Activated T-cell treated with anti-CD3 and anti-CD28 coated beads, Interleukin-2, amount 50 U/mL, for 72 hours (primary cell): ENCODE results near the gene MOG. TPM values are rescaled to one million over a fixed set of nuclear protein-coding genes. Genes with fewer than 3 reads are reported as not detected.

Experiments
- ATAC-seq, 2 donors: fragments of 150-1000 bp; cut with Tn5 transposase; replicated peaks in 1 of 2; 2 replicates each; pipeline ENCODE4 v1.10.0; 2021; ENCODE audit warnings: moderate library complexity in 2 of 2, mild to moderate bottlenecking in 1 of 2
- DNase-seq, 2 donors: peaks; one replicate each; pipeline ENCODE4 v3.0.0; 2021 to 2022; ENCODE audit warnings: mixed read lengths in 1 of 2
- H3K27ac Mint-ChIP-seq: one replicate; pipeline ENCODE4 v1.8.0; 2022; ENCODE audit warnings: mild to moderate bottlenecking, moderate library complexity, mixed read lengths
- H3K27me3 Mint-ChIP-seq: one replicate; pipeline ENCODE4 v1.8.0; 2022; ENCODE audit warnings: low read depth, mixed read lengths
- H3K36me3 Mint-ChIP-seq, 2 donors: one replicate each; pipeline ENCODE4 v1.8.0; 2022; ENCODE audit warnings: mixed read lengths in 2 of 2, mild to moderate bottlenecking in 1 of 2; ENCODE audit not compliant: insufficient read depth in 2 of 2
- H3K4me1 Mint-ChIP-seq: one replicate; pipeline ENCODE4 v1.8.0; 2022; ENCODE audit warnings: low read depth, mixed read lengths
- H3K4me3 Mint-ChIP-seq, 2 donors: one replicate each; pipeline ENCODE4 v1.8.0; 2022; ENCODE audit warnings: mild to moderate bottlenecking in 2 of 2, mixed read lengths in 2 of 2, moderate library complexity in 2 of 2
- H3K9me3 Mint-ChIP-seq, 2 donors: one replicate each; pipeline ENCODE4 v1.8.0; 2022; ENCODE audit warnings: mixed read lengths in 2 of 2
- total RNA-seq, 2 donors: library from RNA; stranded (reverse); gene quantifications; one replicate each; pipeline ENCODE4 v1.2.3, GENCODE V29; 2022

MOG gene
- total RNA-seq, 2 donors from 2014 or later, result not detected

GRCh38 chr6:29705389-29706231, 48.7 kb downstream of the MOG start:
- Mint-ChIP-seq H3K36me3 (no peaks in the 10 kb centered on the region), H3K4me1 (peaks cover 46% of the 10 kb centered on the region), H3K9me3 (no peaks in the 10 kb centered on the region), H3K27ac (no peak overlapping the region), H3K4me3 (no peak overlapping the region), H3K27me3 (peaks cover 14% of the 10 kb centered on the region)
- no peak for DNase-seq
- no peak for ATAC-seq

GRCh38 chr6:29708432-29709179, 51.7 kb downstream of the MOG start:
- peak; percentile 59 to 64 for DNase-seq
- Mint-ChIP-seq H3K4me3 (peak overlapping the region; percentile 71 to 84), H3K36me3 (no peaks in the 10 kb centered on the region), H3K9me3 (no peaks in the 10 kb centered on the region), H3K27ac (peak overlapping the region; percentile 45), H3K4me1 (peaks cover 72% of the 10 kb centered on the region), H3K27me3 (no peaks in the 10 kb centered on the region)
- ATAC-seq, result peak; percentile 86 to 91

- ATAC-seq (peak; percentile 20 to 33), DNase-seq (no peak)
- Mint-ChIP-seq H3K27ac (no peak overlapping the region), H3K36me3 (no peaks in the 10 kb centered on the region), H3K27me3 (no peaks in the 10 kb centered on the region), H3K9me3 (no peaks in the 10 kb centered on the region), H3K4me3 (peak overlapping the region; percentile 71 to 84), H3K4me1 (peaks cover 72% of the 10 kb centered on the region)
These were observed 52.3 kb downstream of the MOG start for GRCh38 chr6:29709188-29709587.

GRCh38 chr6:29710281-29710941, 53.5 kb downstream of the MOG start:
- DNase-seq (no peak), ATAC-seq (no peak)
- H3K4me3 Mint-ChIP-seq, result peak overlapping the region; percentile 41 to 44
- no peaks in the 10 kb centered on the region for H3K27me3 Mint-ChIP-seq
- H3K27ac Mint-ChIP-seq, result no peak overlapping the region
- H3K9me3 Mint-ChIP-seq, result no peaks in the 10 kb centered on the region
- H3K36me3 Mint-ChIP-seq, result no peaks in the 10 kb centered on the region
- H3K4me1 Mint-ChIP-seq, result peaks cover 72% of the 10 kb centered on the region

- no peak overlapping the region for H3K27ac Mint-ChIP-seq
- DNase-seq, result no peak
- H3K36me3 Mint-ChIP-seq, result peaks cover 15% of the 10 kb centered on the region in 2 donors
- H3K9me3 Mint-ChIP-seq, result no peaks in the 10 kb centered on the region
- H3K27me3 Mint-ChIP-seq, result no peaks in the 10 kb centered on the region
- ATAC-seq, result no peak
- no peak overlapping the region for H3K4me3 Mint-ChIP-seq
- H3K4me1 Mint-ChIP-seq, result peaks cover 33% of the 10 kb centered on the region
These were observed 64.0 kb downstream of the MOG start for GRCh38 chr6:29720863-29721262.

Other genes starting within 250 kb of the MOG start
- not detected for gene OR12D1, start 242.2 kb upstream of the MOG start, total RNA-seq
- gene OR10C1, start 217.8 kb upstream of the MOG start, total RNA-seq, result not detected
- not detected for gene OR11A1, start 200.0 kb upstream of the MOG start, total RNA-seq
- not detected for gene OR2H1, start 199.9 kb upstream of the MOG start, total RNA-seq
- gene MAS1L, start 169.1 kb upstream of the MOG start, total RNA-seq, result not detected
- gene UBD, start 97.4 kb upstream of the MOG start, total RNA-seq, result 1 to 10 TPM; 1.3 to 2.1 TPM
- gene OR2H2, start 72.0 kb upstream of the MOG start, total RNA-seq, result not detected
- gene GABBR1, start 23.9 kb upstream of the MOG start, total RNA-seq, result 10 to 100 TPM; 21.7 to 26.6 TPM
- 1 to 10 TPM in 1 of 2 donors, not detected in 1; 6.3 TPM for gene ZFP57, start 24.1 kb downstream of the MOG start, total RNA-seq
- gene HLA-F, start 66.3 kb downstream of the MOG start, total RNA-seq, result 100 to 1,000 TPM; 238 to 275 TPM
- under 1 TPM in 1 of 2 donors, not detected in 1; 0.37 TPM for gene HLA-G, start 170.7 kb downstream of the MOG start, total RNA-seq